Fibroblast of skin of left biceps (primary cell): ENCODE results near the gene C1QTNF9B.
A peak's percentile ranks its signal among the peaks of the same experiment; 100 is the strongest.

Source experiments
- DNase-seq, 2 experiments: peaks; one replicate each; pipeline ENCODE4 v3.0.0-alpha.2; 2013; ENCODE audit warnings: low read depth in 2 of 2

Gene C1QTNF9B

GRCh38 chr13:23859455-23859854, 37.8 kb downstream of the C1QTNF9B start:
- DNase-seq = no peak

- DNase-seq = no peak
Measured at GRCh38 chr13:23858546-23858945, 38.8 kb downstream of the C1QTNF9B start.

GRCh38 chr13:23856008-23856750, 41.1 kb downstream of the C1QTNF9B start:
- DNase-seq = no peak

- DNase-seq = no peak
Measured at GRCh38 chr13:23855360-23855759, 41.9 kb downstream of the C1QTNF9B start.

- DNase-seq = no peak
Measured at GRCh38 chr13:23852351-23852750, 45.0 kb downstream of the C1QTNF9B start.

GRCh38 chr13:23851106-23851505, 46.2 kb downstream of the C1QTNF9B start:
- DNase-seq = peak; percentile 32 to 38

- no peak for DNase-seq
Measured at GRCh38 chr13:23850134-23850533, 47.2 kb downstream of the C1QTNF9B start.

- DNase-seq = no peak
Measured at GRCh38 chr13:23849670-23850069, 47.6 kb downstream of the C1QTNF9B start.

- DNase-seq = no peak
Measured at GRCh38 chr13:23848646-23849141, 48.6 kb downstream of the C1QTNF9B start.

GRCh38 chr13:23848019-23848418, 49.3 kb downstream of the C1QTNF9B start:
- no peak for DNase-seq

GRCh38 chr13:23847497-23847896, 49.8 kb downstream of the C1QTNF9B start:
- no peak for DNase-seq

- DNase-seq = no peak
Measured at GRCh38 chr13:23845105-23845725, 52.1 kb downstream of the C1QTNF9B start.

- DNase-seq = no peak
Measured at GRCh38 chr13:23844132-23844531, 53.2 kb downstream of the C1QTNF9B start.

- no peak for DNase-seq
Measured at GRCh38 chr13:23843436-23843835, 53.9 kb downstream of the C1QTNF9B start.

- no peak for DNase-seq
Measured at GRCh38 chr13:23842406-23842805, 54.9 kb downstream of the C1QTNF9B start.
